ENCODE results near the gene OTULIN.

The OTULIN gene

DNA sequence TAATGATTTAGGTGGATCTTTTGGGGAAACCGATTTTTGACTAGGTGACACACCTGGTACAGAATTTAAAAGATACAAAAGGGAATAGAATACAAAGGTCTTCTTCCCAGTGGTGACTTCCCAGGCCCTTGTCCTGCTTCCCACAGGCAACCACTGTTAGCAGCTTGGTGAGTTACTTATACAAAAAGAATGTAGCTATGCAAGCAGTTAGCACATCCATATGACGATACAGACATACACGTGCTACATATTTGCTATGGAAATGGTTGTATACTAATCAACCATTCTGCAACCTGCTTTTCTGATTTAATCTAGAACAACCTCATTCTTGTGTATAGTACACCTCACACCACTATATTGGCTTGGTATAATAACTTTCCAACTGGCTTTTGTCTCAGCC is 51.0 kb downstream of the OTULIN start (continued):
- TF ChIP-seq ZNF19 (tag by site-specific recombination; IDR thresholded peaks at IDR 0.05; ENCODE audit: low read depth) (no peak), ZNF114 (tag by site-specific recombination; IDR thresholded peaks at IDR 0.05) (no peak), ZXDB (tag by site-specific recombination; IDR thresholded peaks at IDR 0.05) (no peak), YY2 (tag by site-specific recombination; IDR thresholded peaks at IDR 0.05) (no peak)
- TF ChIP-seq, protein P1, sequence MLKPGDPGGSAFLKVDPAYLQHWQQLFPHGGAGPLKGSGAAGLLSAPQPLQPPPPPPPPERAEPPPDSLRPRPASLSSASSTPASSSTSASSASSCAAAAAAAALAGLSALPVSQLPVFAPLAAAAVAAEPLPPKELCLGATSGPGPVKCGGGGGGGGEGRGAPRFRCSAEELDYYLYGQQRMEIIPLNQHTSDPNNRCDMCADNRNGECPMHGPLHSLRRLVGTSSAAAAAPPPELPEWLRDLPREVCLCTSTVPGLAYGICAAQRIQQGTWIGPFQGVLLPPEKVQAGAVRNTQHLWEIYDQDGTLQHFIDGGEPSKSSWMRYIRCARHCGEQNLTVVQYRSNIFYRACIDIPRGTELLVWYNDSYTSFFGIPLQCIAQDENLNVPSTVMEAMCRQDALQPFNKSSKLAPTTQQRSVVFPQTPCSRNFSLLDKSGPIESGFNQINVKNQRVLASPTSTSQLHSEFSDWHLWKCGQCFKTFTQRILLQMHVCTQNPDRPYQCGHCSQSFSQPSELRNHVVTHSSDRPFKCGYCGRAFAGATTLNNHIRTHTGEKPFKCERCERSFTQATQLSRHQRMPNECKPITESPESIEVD (tag by site-specific recombination; IDR thresholded peaks at IDR 0.05) = no peak

DNA sequence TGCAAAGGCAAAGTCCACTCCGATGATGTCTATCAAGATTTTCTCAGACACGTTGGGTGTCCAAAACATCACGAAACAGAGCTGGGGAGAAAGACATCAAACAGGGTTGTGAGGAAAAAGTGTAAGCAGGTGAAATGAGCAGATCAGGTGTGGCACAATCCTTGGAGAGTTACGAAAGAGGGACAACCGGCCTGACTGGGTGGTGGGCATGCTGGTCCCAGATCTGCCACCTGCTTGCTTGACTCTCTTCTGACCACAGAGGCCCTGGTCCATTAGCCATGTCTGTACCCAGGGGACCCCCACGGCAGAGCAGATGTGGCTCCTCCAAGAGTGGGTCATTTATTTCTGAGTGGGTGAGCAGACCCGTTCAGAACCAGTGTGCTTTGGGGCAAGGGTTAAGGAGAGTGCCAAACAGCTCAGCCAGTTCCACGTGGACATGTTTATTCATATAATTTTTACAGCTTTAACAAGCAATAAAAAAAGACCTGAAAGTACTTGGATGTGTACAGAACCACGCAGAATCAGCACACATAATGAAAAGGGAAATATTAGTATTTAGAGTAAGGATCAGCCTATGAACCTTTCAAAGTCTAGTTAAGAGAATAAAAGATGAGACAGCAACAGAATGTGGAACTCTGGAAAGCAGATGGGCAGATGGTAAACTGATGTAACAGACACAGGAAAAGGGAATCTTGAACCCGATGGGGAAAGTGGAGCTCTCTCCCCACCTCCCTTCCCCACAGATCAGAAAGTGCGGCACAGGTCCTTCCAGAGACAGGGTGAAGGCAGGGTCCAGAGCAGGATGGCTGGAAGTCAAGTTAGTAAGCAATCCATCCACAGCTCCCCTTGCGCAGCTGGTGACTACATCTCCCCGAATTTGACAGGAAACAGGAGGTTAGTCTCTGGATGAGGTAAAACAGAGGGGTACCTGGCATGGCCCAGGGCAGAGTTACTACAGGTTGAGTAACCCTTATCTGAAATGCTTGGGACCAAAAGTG is 52.5 kb downstream of the OTULIN start:
- no peak overlapping the region for H3K27ac ChIP-seq (ENCODE audit: extremely low read depth, low read depth, low read length)

DNA sequence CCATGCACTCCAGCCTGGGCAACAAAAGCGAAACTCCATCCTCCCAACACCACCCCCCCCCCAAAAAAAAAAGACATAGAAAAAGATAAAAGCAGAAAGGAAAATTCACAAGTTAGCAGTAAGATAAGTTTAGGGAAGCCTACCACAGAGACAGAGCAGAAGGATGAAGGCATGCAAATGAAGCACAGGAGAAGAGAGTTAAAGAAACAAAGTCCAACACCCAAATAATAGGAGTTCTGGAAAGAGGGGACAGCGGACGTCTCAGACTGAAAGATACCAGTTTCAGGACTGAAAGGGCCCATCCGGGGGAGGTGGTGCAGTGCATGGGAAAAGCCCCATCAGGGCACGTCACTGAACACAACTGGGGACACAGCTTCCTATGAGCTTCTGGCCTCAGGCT is 54.3 kb downstream of the OTULIN start:
- ChIA-PET POLR2A (no interaction called here), CTCF (interaction anchor here (2.6 to 2.8 kb wide), 2 partner anchors 8 to 285 kb away, joined by 13 to 19 read pairs; no protein-coding TSS in a partner anchor)
- Histone ChIP-seq H3K4me1 (ENCODE audit: control insufficient read depth, insufficient read depth, low read length) (no peaks in the 10 kb centered on the region), H3K4me3 (ENCODE audit: low read depth, low read length) (no peak overlapping the region), H3K36me3 (ENCODE audit: control insufficient read depth in 2 of 2, insufficient read depth in 1 of 2, low read length in 2 of 2) (peaks cover 8 to 22% of the 10 kb centered on the region in 2 experiments; a peak in 2 of 3 replicates), H3K9me3 (ENCODE audit: control insufficient read depth, insufficient read depth, low read depth, low read length) (no peaks in the 10 kb centered on the region), H3K27ac (ENCODE audit: extremely low read depth, low read depth, low read length) (no peak overlapping the region)
- TF ChIP-seq, protein P2, sequence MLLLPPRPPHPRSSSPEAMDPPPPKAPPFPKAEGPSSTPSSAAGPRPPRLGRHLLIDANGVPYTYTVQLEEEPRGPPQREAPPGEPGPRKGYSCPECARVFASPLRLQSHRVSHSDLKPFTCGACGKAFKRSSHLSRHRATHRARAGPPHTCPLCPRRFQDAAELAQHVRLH (tag by site-specific recombination; IDR thresholded peaks at IDR 0.05) = no peak
- TF ChIP-seq ZNF837 (tag by site-specific recombination; IDR thresholded peaks at IDR 0.05) (no peak), ZNF133 (tag by site-specific recombination; IDR thresholded peaks at IDR 0.05) (peak; percentile 94), MEIS1 (CRISPR knock-in tag; IDR thresholded peaks at IDR 0.05; ENCODE audit: borderline replicate concordance) (no peak), KLF16 (tag by site-specific recombination; IDR thresholded peaks at IDR 0.05) (no peak), ZNF654 (tag by site-specific recombination; IDR thresholded peaks at IDR 0.05; ENCODE audit: low read depth) (no peak)

More for the DNA sequence above, 52.5 kb downstream of the OTULIN start:
- ChIA-PET CTCF (interaction anchor here (0.7 to 2.8 kb wide), 2 partner anchors 10 to 32 kb away, joined by 3 to 13 read pairs; no protein-coding TSS in a partner anchor), POLR2A (no interaction called here)
- H3K36me3 ChIP-seq (ENCODE audit: control insufficient read depth in 2 of 2, insufficient read depth in 1 of 2, low read length in 2 of 2) = peaks cover 8 to 40% of the 10 kb centered on the region in 2 experiments; a peak in 2 of 3 replicates
- no peaks in the 10 kb centered on the region for H3K9me3 ChIP-seq (ENCODE audit: control insufficient read depth, insufficient read depth, low read depth, low read length)
- TF ChIP-seq, protein P3, sequence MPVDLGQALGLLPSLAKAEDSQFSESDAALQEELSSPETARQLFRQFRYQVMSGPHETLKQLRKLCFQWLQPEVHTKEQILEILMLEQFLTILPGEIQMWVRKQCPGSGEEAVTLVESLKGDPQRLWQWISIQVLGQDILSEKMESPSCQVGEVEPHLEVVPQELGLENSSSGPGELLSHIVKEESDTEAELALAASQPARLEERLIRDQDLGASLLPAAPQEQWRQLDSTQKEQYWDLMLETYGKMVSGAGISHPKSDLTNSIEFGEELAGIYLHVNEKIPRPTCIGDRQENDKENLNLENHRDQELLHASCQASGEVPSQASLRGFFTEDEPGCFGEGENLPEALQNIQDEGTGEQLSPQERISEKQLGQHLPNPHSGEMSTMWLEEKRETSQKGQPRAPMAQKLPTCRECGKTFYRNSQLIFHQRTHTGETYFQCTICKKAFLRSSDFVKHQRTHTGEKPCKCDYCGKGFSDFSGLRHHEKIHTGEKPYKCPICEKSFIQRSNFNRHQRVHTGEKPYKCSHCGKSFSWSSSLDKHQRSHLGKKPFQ (tag by site-specific recombination; IDR thresholded peaks at IDR 0.05) = no peak
- no peak for TF ChIP-seq ZNF544 (tag by site-specific recombination; IDR thresholded peaks at IDR 0.05)
- no peak overlapping the region for H3K4me3 ChIP-seq (ENCODE audit: low read depth, low read length)
- no peaks in the 10 kb centered on the region for H3K4me1 ChIP-seq (ENCODE audit: control insufficient read depth, insufficient read depth, low read length)

DNA sequence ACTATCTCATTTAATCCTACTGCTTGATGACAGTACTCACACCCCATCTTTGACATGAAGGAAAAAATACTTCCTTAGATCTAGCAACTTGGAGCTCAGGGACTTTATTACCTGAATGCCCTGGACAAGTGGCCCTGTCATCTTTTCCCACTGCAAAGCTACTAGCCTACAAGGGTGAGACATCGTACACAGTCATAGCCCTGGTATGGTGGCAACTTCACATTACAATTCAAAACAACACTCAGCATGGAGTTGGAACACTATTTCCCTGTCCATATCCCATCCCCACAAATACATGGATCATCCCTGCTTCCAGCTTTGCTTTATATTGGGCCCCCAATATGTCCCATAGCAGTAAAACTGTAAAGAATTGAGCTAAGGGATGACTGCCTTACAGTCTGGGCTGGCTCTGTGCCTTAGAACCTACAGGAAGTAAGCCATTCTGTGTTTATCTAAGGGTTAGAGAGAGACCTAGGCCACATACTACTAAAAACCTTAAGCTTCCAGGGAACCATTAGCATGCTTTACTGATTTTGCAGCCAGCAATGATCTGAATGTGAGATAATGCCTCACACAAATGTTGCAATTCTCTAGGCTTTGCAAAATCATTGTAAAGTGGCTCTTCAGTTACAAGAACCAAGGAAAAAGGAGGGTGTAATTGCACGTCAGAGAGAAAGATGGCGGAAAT is 55.9 kb downstream of the OTULIN start:
- POLR2A ChIA-PET = no interaction called here
- CTCF ChIA-PET = interaction anchor here (0.7 to 2.6 kb wide), 4 partner anchors 34 to 300 kb away, joined by 3 to 19 read pairs (median 4); no protein-coding TSS in a partner anchor
- H3K9me3 ChIP-seq (ENCODE audit: control insufficient read depth, insufficient read depth, low read depth, low read length) = no peaks in the 10 kb centered on the region
- H3K4me1 ChIP-seq (ENCODE audit: control insufficient read depth, insufficient read depth, low read length) = no peaks in the 10 kb centered on the region
- H3K36me3 ChIP-seq (ENCODE audit: control insufficient read depth in 2 of 2, insufficient read depth in 1 of 2, low read length in 2 of 2) = peaks cover 4 to 12% of the 10 kb centered on the region in 2 experiments; a peak in 2 of 3 replicates
- H3K27ac ChIP-seq (ENCODE audit: extremely low read depth, low read depth, low read length) = no peak overlapping the region
- H3K4me3 ChIP-seq (ENCODE audit: low read depth, low read length) = no peak overlapping the region
- TF ChIP-seq ZNF664 (tag by site-specific recombination; IDR thresholded peaks at IDR 0.05) (peak; percentile 61; the same call in 1 of the 2 replicates), ZNF140 (tag by site-specific recombination; IDR thresholded peaks at IDR 0.05) (no peak), ZNF843 (tag by site-specific recombination; IDR thresholded peaks at IDR 0.05) (no peak)
- TF ChIP-seq, protein P4, sequence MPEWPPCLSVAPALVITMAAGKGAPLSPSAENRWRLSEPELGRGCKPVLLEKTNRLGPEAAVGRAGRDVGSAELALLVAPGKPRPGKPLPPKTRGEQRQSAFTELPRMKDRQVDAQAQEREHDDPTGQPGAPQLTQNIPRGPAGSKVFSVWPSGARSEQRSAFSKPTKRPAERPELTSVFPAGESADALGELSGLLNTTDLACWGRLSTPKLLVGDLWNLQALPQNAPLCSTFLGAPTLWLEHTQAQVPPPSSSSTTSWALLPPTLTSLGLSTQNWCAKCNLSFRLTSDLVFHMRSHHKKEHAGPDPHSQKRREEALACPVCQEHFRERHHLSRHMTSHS (tag by site-specific recombination; IDR thresholded peaks at IDR 0.05) = no peak
- TF ChIP-seq, protein P5, sequence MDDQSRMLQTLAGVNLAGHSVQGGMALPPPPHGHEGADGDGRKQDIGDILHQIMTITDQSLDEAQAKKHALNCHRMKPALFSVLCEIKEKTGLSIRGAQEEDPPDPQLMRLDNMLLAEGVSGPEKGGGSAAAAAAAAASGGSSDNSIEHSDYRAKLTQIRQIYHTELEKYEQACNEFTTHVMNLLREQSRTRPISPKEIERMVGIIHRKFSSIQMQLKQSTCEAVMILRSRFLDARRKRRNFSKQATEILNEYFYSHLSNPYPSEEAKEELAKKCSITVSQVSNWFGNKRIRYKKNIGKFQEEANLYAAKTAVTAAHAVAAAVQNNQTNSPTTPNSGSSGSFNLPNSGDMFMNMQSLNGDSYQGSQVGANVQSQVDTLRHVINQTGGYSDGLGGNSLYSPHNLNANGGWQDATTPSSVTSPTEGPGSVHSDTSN (CRISPR knock-in tag; IDR thresholded peaks at IDR 0.05) = no peak
